ENCODE measurements around the gene KLHL13. TPM values are rescaled to one million over a fixed set of nuclear protein-coding genes. Genes with fewer than 3 reads are reported as not detected.

Gene KLHL13
- 2.3 and 20.2 TPM in 2 replicates for total RNA-seq

GRCh38 chrX:118116713-118117550 lies at the start of gene KLHL13:
KLHL13 (minus strand) TSS chrX:118116810; CDS start chrX:118028473, 88,337 bp downstream.

Other genes with a start within 250 kb of the KLHL13 start
- gene WDR44, start 229.3 kb upstream of the KLHL13 start, total RNA-seq: 10.4 and 10.9 TPM in 2 replicates